ENCODE measurements around the gene TBC1D14.

DNA sequence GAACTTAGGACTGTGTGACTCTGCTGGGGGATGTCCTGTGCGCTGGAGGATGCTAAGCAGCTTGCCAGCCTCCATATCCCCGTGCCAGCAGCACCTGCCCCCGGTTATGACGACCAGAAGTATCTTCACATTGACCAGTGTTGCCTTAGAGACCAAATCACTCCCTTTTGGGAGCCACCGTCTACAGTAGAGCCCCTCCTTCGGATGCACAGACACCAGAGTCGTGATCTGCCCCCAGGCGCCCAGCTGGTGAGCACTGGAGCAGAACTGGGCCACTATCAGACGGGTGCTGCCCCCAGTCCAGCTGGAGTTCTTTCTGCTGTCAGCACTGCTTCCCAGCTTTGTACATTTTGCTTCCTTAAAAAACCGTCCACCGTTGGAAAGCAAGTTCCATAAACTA is 103.5 kb downstream of the TBC1D14 start:
- TF ChIP-seq CTCF (IDR thresholded peaks at IDR 0.05) (no peak), POLR2A (IDR thresholded peaks at IDR 0.05) (no peak)

All from testis (tissue), 2 donors.